ENCODE measurements around the gene FNBP1. TPM values are rescaled to one million over a fixed set of nuclear protein-coding genes. Genes with fewer than 3 reads are reported as not detected.

Gene FNBP1
- total RNA-seq, 6 experiments from 2014 or later, result 34.7 to 40.6 (median 35.5) TPM

- H3K4me3 Mint-ChIP-seq, result no peak overlapping the region
- TF ChIP-seq CTCF (IDR thresholded peaks at IDR 0.05), result no peak
- DNase-seq, result no peak
- peaks cover 34% of the 10 kb centered on the region for H3K36me3 Mint-ChIP-seq (ENCODE audit: low read depth)
- peaks cover 25% of the 10 kb centered on the region for H3K4me1 Mint-ChIP-seq (ENCODE audit: low read depth)
- no peak overlapping the region for H3K27ac Mint-ChIP-seq
- no peaks in the 10 kb centered on the region for H3K27me3 Mint-ChIP-seq (ENCODE audit: insufficient read depth)
- no peaks in the 10 kb centered on the region for H3K9me3 Mint-ChIP-seq
Observed at GRCh38 chr9:129901993-129902739, 140.8 kb downstream of the FNBP1 start.

- Mint-ChIP-seq H3K27me3 (ENCODE audit: insufficient read depth) (no peaks in the 10 kb centered on the region), H3K36me3 (ENCODE audit: low read depth) (peaks cover 37% of the 10 kb centered on the region), H3K4me3 (no peak overlapping the region), H3K9me3 (no peaks in the 10 kb centered on the region), H3K27ac (no peak overlapping the region), H3K4me1 (ENCODE audit: low read depth) (peaks cover 21% of the 10 kb centered on the region)
- no peak for TF ChIP-seq CTCF (IDR thresholded peaks at IDR 0.05)
- no peak for DNase-seq
Observed at GRCh38 chr9:129900263-129901027, 142.5 kb downstream of the FNBP1 start.

GRCh38 chr9:129899620-129900019 lies 143.4 kb downstream of the FNBP1 start:
- Mint-ChIP-seq H3K36me3 (ENCODE audit: low read depth) (peaks cover 29% of the 10 kb centered on the region), H3K27ac (no peak overlapping the region), H3K4me1 (ENCODE audit: low read depth) (peaks cover 14% of the 10 kb centered on the region)

GRCh38 chr9:129898185-129898584 lies 144.8 kb downstream of the FNBP1 start:
- Mint-ChIP-seq H3K4me3 (no peak overlapping the region), H3K9me3 (no peaks in the 10 kb centered on the region), H3K27me3 (ENCODE audit: insufficient read depth) (no peaks in the 10 kb centered on the region), H3K36me3 (ENCODE audit: low read depth) (peaks cover 20% of the 10 kb centered on the region), H3K4me1 (ENCODE audit: low read depth) (peaks cover 8% of the 10 kb centered on the region; the same call in 1 of the 2 replicates), H3K27ac (no peak overlapping the region; the same call in 1 of the 2 replicates)
- DNase-seq, result no peak
- no peak for TF ChIP-seq CTCF (IDR thresholded peaks at IDR 0.05)

More at GRCh38 chr9:129899620-129900019, 143.4 kb downstream of the FNBP1 start:
- no peak for DNase-seq
- H3K4me3 Mint-ChIP-seq, result no peak overlapping the region
- TF ChIP-seq CTCF (IDR thresholded peaks at IDR 0.05), result no peak
- H3K9me3 Mint-ChIP-seq, result no peaks in the 10 kb centered on the region
- no peaks in the 10 kb centered on the region for H3K27me3 Mint-ChIP-seq (ENCODE audit: insufficient read depth)

- peaks cover 20% of the 10 kb centered on the region for H3K36me3 Mint-ChIP-seq (ENCODE audit: low read depth)
- peaks cover 15% of the 10 kb centered on the region; the same call in 1 of the 2 replicates for H3K4me1 Mint-ChIP-seq (ENCODE audit: low read depth)
- H3K27me3 Mint-ChIP-seq (ENCODE audit: insufficient read depth), result no peaks in the 10 kb centered on the region
- no peak overlapping the region for H3K27ac Mint-ChIP-seq
- H3K4me3 Mint-ChIP-seq, result no peak overlapping the region
- no peaks in the 10 kb centered on the region for H3K9me3 Mint-ChIP-seq
- TF ChIP-seq CTCF (IDR thresholded peaks at IDR 0.05), result no peak
- no peak for DNase-seq
Observed at GRCh38 chr9:129897263-129897662, 145.7 kb downstream of the FNBP1 start.
